Calu3 (cell line): ENCODE results near the gene USH2A. TPM values are rescaled to one million over a fixed set of nuclear protein-coding genes. Genes with fewer than 3 reads are reported as not detected.

ENCODE experiments used
- BruUV-seq: library from RNA; stranded (reverse); fragments of 400-500 nt; replicated peaks from 2 replicates; lab custom pipeline; 2021; lab: Mats Ljungman, UMichigan
- CTCF ChIA-PET: fragments of 300-600 bp; sonication (Branson Sonifier 250); formaldehyde crosslinking; loops from one replicate; lab custom pipeline; 2022; ENCODE audit warnings: antibody characterized with exemption; lab: Charles Lee
- DNase-seq: peaks from one replicate; pipeline ENCODE4 v3.0.0; 2022
- H3K27ac Mint-ChIP-seq: one replicate; pipeline ENCODE4 v1.8.0; 2022; ENCODE audit warnings: mixed read lengths; ENCODE audit not compliant: unreplicated experiment
- H3K27me3 Mint-ChIP-seq: one replicate; pipeline ENCODE4 v1.8.0; 2022; ENCODE audit warnings: mixed read lengths; ENCODE audit not compliant: unreplicated experiment
- H3K36me3 Mint-ChIP-seq: one replicate; pipeline ENCODE4 v1.8.0; 2022; ENCODE audit warnings: mild to moderate bottlenecking, moderate library complexity, mixed read lengths; ENCODE audit not compliant: insufficient read depth, unreplicated experiment
- H3K4me1 Mint-ChIP-seq: one replicate; pipeline ENCODE4 v1.8.0; 2022; ENCODE audit warnings: mild to moderate bottlenecking, low read depth, mixed read lengths; ENCODE audit not compliant: unreplicated experiment
- H3K4me3 Mint-ChIP-seq: one replicate; pipeline ENCODE4 v1.8.0; 2022; ENCODE audit warnings: mild to moderate bottlenecking, low read depth, moderate library complexity, mixed read lengths; ENCODE audit not compliant: unreplicated experiment
- H3K9me3 Mint-ChIP-seq: one replicate; pipeline ENCODE4 v1.8.0; 2022; ENCODE audit warnings: low read depth, mixed read lengths; ENCODE audit not compliant: unreplicated experiment
- intact Hi-C: fragments of 100-400 bp; cut with micrococcal nuclease; formaldehyde crosslinking; loops from one replicate; pipeline ENCODE4 v1.10.0; 2022; ENCODE audit not compliant: unreplicated experiment
- total RNA-seq: library from RNA; stranded (reverse); gene quantifications from 2 replicates; pipeline ENCODE4 v1.2.3, GENCODE V29; 2022
- TF ChIP-seq, protein P1 (sequence below): fragments of 200-600 bp; IDR thresholded peaks from one replicate; pipeline ENCODE4 v1.8.0; 2022; ENCODE audit warnings: antibody characterized with exemption; ENCODE audit not compliant: unreplicated experiment

USH2A gene
- total RNA-seq, 1 experiment from 2014 or later = not detected

DNA sequence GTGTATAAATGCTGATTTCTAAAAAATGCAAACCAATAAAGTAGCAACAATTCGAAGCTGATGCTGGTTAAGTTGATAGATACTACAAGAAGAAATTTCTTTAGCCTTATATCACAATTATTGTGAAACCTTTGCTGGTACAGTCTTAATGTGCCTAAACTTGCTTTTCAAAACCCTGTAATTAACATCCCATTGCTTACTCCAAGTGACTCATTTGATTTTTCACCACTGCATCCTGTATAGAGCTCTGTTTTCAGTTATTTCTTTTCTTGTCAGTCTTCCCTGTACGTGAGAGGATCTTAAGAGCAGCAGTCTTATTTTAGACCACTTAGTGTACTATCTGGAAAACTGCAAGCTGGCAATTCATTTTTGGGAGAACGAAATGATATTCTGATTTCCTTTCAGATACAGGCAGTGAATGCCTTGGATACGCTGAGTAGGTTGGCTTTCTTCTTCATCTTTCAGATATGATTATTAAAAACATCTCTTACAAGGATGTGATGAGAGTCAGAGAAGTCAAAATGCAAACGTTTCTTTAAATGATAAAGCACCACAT is 645.8 kb downstream of the USH2A start:
- H3K27ac Mint-ChIP-seq = no peak overlapping the region
- DNase-seq = no peak

DNA sequence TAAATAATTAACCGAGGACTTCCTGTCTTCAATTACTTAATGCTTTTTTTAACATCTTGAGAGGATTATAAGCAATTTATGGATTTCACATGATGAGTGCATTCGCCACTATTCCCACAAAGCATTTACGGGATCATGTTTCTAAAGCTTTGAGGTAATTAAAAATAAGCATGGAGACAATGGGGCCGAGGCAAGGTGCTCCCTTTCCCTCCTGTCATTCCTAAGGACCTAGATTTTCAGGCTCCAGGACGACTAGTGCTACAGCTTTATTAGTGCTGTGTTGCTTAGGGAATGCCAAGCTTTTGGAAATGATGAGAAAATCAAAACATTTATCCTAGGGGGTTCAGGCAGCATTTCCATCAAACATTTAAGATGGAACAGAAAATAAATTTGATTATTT is 646.9 kb downstream of the USH2A start:
- DNase-seq = no peak
- intact Hi-C loops = no loop called here
- TF ChIP-seq, protein P1, sequence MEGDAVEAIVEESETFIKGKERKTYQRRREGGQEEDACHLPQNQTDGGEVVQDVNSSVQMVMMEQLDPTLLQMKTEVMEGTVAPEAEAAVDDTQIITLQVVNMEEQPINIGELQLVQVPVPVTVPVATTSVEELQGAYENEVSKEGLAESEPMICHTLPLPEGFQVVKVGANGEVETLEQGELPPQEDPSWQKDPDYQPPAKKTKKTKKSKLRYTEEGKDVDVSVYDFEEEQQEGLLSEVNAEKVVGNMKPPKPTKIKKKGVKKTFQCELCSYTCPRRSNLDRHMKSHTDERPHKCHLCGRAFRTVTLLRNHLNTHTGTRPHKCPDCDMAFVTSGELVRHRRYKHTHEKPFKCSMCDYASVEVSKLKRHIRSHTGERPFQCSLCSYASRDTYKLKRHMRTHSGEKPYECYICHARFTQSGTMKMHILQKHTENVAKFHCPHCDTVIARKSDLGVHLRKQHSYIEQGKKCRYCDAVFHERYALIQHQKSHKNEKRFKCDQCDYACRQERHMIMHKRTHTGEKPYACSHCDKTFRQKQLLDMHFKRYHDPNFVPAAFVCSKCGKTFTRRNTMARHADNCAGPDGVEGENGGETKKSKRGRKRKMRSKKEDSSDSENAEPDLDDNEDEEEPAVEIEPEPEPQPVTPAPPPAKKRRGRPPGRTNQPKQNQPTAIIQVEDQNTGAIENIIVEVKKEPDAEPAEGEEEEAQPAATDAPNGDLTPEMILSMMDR = no peak
- H3K9me3 Mint-ChIP-seq = peaks cover 2% of the 10 kb centered on the region
- H3K27me3 Mint-ChIP-seq = no peaks in the 10 kb centered on the region
- CTCF ChIA-PET = no interaction called here
- no peaks in the 10 kb centered on the region for H3K36me3 Mint-ChIP-seq
- H3K27ac Mint-ChIP-seq = no peak overlapping the region
- no peaks in the 10 kb centered on the region for H3K4me1 Mint-ChIP-seq
- H3K4me3 Mint-ChIP-seq = no peak overlapping the region
- no TSS peak for BruUV-seq

More for the DNA sequence above, 645.8 kb downstream of the USH2A start:
- CTCF ChIA-PET = no interaction called here
- intact Hi-C loops = no loop called here
- H3K4me3 Mint-ChIP-seq = no peak overlapping the region
- H3K9me3 Mint-ChIP-seq = peaks cover 2% of the 10 kb centered on the region
- no peaks in the 10 kb centered on the region for H3K4me1 Mint-ChIP-seq
- H3K27me3 Mint-ChIP-seq = no peaks in the 10 kb centered on the region
- BruUV-seq = no TSS peak
- no peaks in the 10 kb centered on the region for H3K36me3 Mint-ChIP-seq
- TF ChIP-seq, protein P1 = no peak

DNA sequence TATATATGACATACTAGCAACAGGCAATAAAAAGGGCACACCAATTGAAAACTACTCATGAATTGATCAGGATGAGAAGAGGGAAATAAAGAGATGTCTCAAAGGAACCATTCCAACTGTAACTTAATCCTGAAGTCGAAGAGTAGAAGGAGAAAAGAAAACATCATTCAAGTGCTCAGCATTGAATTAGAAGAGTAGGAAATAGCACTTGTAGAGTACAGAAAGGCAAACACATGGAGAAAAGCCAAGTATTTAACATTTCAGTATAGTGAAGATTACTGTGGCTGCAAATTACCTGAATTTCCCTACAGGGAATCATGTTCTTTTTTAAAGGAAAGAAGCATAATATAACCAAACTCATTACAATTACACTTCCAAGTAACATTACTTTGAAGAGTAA is 651.1 kb downstream of the USH2A start:
- intact Hi-C loops = no loop called here
- TF ChIP-seq, protein P1 = no peak
- Mint-ChIP-seq H3K36me3 (no peaks in the 10 kb centered on the region), H3K4me1 (no peaks in the 10 kb centered on the region), H3K27me3 (no peaks in the 10 kb centered on the region), H3K9me3 (peaks cover 2% of the 10 kb centered on the region), H3K27ac (no peak overlapping the region), H3K4me3 (no peak overlapping the region)
- no peak for DNase-seq
- no TSS peak for BruUV-seq
- CTCF ChIA-PET = no interaction called here

DNA sequence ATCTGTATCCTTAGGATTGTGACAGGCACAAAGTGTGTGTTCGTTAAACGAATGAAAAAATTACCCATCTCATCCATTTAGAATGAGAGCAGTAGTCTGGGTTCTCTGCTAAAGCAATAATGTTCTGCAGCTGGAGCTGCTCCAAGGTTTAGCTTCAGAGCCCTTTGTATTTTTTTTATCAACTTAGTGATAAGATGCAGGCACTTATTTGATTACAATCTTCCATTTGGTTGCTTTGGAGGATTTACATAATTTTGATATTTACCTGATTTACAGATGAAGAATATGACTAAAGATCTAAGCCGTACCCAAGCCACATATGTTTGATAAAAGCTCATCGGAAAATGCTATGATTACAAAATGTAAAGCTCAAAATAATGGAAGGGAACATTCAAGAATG is 654.9 kb downstream of the USH2A start:
- no peaks in the 10 kb centered on the region for H3K27me3 Mint-ChIP-seq
- no TSS peak for BruUV-seq
- H3K4me3 Mint-ChIP-seq = no peak overlapping the region

More for the DNA sequence above, 654.9 kb downstream of the USH2A start:
- intact Hi-C loops = no loop called here
- TF ChIP-seq, protein P1 = no peak
- DNase-seq = no peak
- H3K4me1 Mint-ChIP-seq = no peaks in the 10 kb centered on the region
- H3K27ac Mint-ChIP-seq = no peak overlapping the region
- CTCF ChIA-PET = no interaction called here
- H3K9me3 Mint-ChIP-seq = no peaks in the 10 kb centered on the region
- H3K36me3 Mint-ChIP-seq = no peaks in the 10 kb centered on the region
